Tibial artery (tissue), 4 donors: ENCODE data around the gene PPARA.

Experiments
- DNase-seq, 2 donors: peaks; one replicate each; pipeline ENCODE4 v3.0.0-alpha.2; 2019
- H3K27ac ChIP-seq, 2 donors: fragments of 200-600 bp; sonication (generic) in 1 of 2; 1 replicate in 1 of 2; 2 replicates in 1 of 2; pipeline ENCODE4 v1.5.1; 2018 to 2019; ENCODE audit warnings: mild to moderate bottlenecking in 1 of 2
- H3K27me3 ChIP-seq, 2 donors: fragments of 200-600 bp; sonication (generic) in 1 of 2; one replicate each; pipeline versions ENCODE4 v1.5.1 to v1.6.0; 2016 to 2019
- H3K36me3 ChIP-seq, 3 donors: fragments of 200-600 bp; sonication (generic) in 2 of 3; one replicate each; pipeline ENCODE4 v1.5.1; 2016 to 2019; ENCODE audit warnings: mild to moderate bottlenecking in 2 of 3
- H3K4me1 ChIP-seq, 4 donors: fragments of 200-600 bp; sonication (generic) in 2 of 4; 1 replicate in 3 of 4; 2 replicates in 1 of 4; pipeline ENCODE4 v1.5.1; 2016 to 2019
- H3K4me3 ChIP-seq, 2 donors: fragments of 200-600 bp; sonication (generic) in 1 of 2; 1 replicate in 1 of 2; 2 replicates in 1 of 2; pipeline ENCODE4 v1.5.1; 2018 to 2019; ENCODE audit warnings: mild to moderate bottlenecking in 2 of 2
- H3K9me3 ChIP-seq, 3 donors: fragments of 200-600 bp; sonication (generic) in 1 of 3; one replicate each; pipeline ENCODE4 v1.5.1; 2016 to 2019
- CTCF ChIP-seq, 2 experiments: fragments of 200-600 bp in 1 of 2; fragments of 450-650 bp in 1 of 2; IDR thresholded peaks; one replicate each; pipeline ENCODE4 v1.5.1; 2017 to 2019; ENCODE audit warnings: antibody characterized with exemption in 2 of 2, mild to moderate bottlenecking in 1 of 2, moderate library complexity in 1 of 2
- intact Hi-C: fragments of 100-400 bp; cut with DNase I; formaldehyde crosslinking; loops from one replicate; pipeline ENCODE4 v1.15.0; 2023; ENCODE audit warnings: low total_unique reads

Gene PPARA

GRCh38 chr22:46233231-46233630 lies 82.9 kb downstream of the PPARA start:
- peak overlapping the region; percentile 10 to 53 for H3K27ac ChIP-seq
- DNase-seq: peak; percentile 51 to 85

GRCh38 chr22:46234969-46235368 lies 84.6 kb downstream of the PPARA start:
- H3K4me3 ChIP-seq: no peak overlapping the region
- no peaks in the 10 kb centered on the region for H3K9me3 ChIP-seq
- H3K4me1 ChIP-seq: peaks cover 0 to 15% (median 6%) of the 10 kb centered on the region in 4 donors
- no peaks in the 10 kb centered on the region for H3K27me3 ChIP-seq
- intact Hi-C loops: no loop called here
- H3K36me3 ChIP-seq: peaks cover 20 to 54% (median 25%) of the 10 kb centered on the region in 3 donors
- DNase-seq: peak in 1 of 2 donors; percentile 46
- TF ChIP-seq CTCF (IDR thresholded peaks at IDR 0.05): no peak
- no peak overlapping the region for H3K27ac ChIP-seq

More at GRCh38 chr22:46233231-46233630, 82.9 kb downstream of the PPARA start:
- H3K4me1 ChIP-seq: peaks cover 0 to 15% (median 6%) of the 10 kb centered on the region in 4 donors
- peaks cover 20 to 37% (median 21%) of the 10 kb centered on the region in 3 donors for H3K36me3 ChIP-seq
- H3K27me3 ChIP-seq: no peaks in the 10 kb centered on the region
- H3K9me3 ChIP-seq: no peaks in the 10 kb centered on the region
- intact Hi-C loops: no loop called here
- TF ChIP-seq CTCF (IDR thresholded peaks at IDR 0.05): no peak
- H3K4me3 ChIP-seq: no peak overlapping the region

- Histone ChIP-seq H3K36me3 (peaks cover 13 to 56% (median 19%) of the 10 kb centered on the region in 3 donors), H3K27me3 (no peaks in the 10 kb centered on the region), H3K4me1 (peaks cover 0 to 15% (median 6%) of the 10 kb centered on the region in 4 donors), H3K27ac (no peak overlapping the region), H3K4me3 (no peak overlapping the region), H3K9me3 (no peaks in the 10 kb centered on the region)
- no peak for TF ChIP-seq CTCF (IDR thresholded peaks at IDR 0.05)
- peak in 1 of 2 donors; percentile 45 for DNase-seq
- intact Hi-C loops: no loop called here
Measured at GRCh38 chr22:46237453-46238124, 87.3 kb downstream of the PPARA start.

- TF ChIP-seq CTCF (IDR thresholded peaks at IDR 0.05): no peak
- Histone ChIP-seq H3K4me1 (peaks cover 0 to 6% (median 2%) of the 10 kb centered on the region in 4 donors), H3K27ac (no peak overlapping the region), H3K27me3 (no peaks in the 10 kb centered on the region), H3K36me3 (peaks cover 13 to 66% (median 19%) of the 10 kb centered on the region in 3 donors), H3K9me3 (no peaks in the 10 kb centered on the region), H3K4me3 (no peak overlapping the region)
- peak in 1 of 2 donors; percentile 51 for DNase-seq
- intact Hi-C loops: no loop called here
Measured at GRCh38 chr22:46238541-46238940, 88.2 kb downstream of the PPARA start.

- H3K36me3 ChIP-seq: peaks cover 19 to 74% (median 22%) of the 10 kb centered on the region in 3 donors
- TF ChIP-seq CTCF (IDR thresholded peaks at IDR 0.05): no peak
- no peaks in the 10 kb centered on the region for H3K4me1 ChIP-seq
- no peaks in the 10 kb centered on the region for H3K9me3 ChIP-seq
- DNase-seq: no peak
- no peak overlapping the region for H3K4me3 ChIP-seq
- no peak overlapping the region for H3K27ac ChIP-seq
- H3K27me3 ChIP-seq: no peaks in the 10 kb centered on the region
- intact Hi-C loops: no loop called here
Measured at GRCh38 chr22:46239261-46240048, 89.1 kb downstream of the PPARA start.
